Measurements from ENCODE around the gene RBP7.

DNA sequence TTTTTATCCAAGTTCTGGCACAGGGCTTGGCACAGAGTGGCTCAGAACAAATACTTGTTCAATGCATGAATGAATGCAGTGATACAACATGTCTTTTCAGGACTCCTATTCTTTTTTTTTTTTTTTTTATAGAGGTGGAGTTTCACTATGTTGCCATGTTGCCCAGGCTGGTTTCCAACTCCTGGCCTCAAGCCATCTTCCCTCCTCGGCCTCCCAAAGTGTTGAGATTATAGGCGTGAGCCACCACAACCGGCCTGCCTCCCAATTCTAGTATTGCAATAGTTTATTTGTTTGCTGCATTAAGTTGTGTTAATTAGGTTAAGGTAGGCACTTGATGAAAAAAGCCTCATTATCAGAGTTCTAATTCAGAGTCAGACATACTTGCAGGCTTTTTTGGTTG lies 53.6 kb downstream of the RBP7 start:
- TF ChIP-seq, protein P1, sequence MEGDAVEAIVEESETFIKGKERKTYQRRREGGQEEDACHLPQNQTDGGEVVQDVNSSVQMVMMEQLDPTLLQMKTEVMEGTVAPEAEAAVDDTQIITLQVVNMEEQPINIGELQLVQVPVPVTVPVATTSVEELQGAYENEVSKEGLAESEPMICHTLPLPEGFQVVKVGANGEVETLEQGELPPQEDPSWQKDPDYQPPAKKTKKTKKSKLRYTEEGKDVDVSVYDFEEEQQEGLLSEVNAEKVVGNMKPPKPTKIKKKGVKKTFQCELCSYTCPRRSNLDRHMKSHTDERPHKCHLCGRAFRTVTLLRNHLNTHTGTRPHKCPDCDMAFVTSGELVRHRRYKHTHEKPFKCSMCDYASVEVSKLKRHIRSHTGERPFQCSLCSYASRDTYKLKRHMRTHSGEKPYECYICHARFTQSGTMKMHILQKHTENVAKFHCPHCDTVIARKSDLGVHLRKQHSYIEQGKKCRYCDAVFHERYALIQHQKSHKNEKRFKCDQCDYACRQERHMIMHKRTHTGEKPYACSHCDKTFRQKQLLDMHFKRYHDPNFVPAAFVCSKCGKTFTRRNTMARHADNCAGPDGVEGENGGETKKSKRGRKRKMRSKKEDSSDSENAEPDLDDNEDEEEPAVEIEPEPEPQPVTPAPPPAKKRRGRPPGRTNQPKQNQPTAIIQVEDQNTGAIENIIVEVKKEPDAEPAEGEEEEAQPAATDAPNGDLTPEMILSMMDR (IDR thresholded peaks at IDR 0.05): no peak
- TF ChIP-seq POLR2A (IDR thresholded peaks at IDR 0.05): no peak
